ENCODE data around the gene YKT6. TPM values are rescaled to one million over a fixed set of nuclear protein-coding genes. Genes with fewer than 3 reads are reported as not detected.

The YKT6 gene
- total RNA-seq, 1 donor from 2014 or later = 178 TPM

GRCh38 chr7:44257213-44257612 lies 56.4 kb downstream of the YKT6 start:
- H3K36me3 Mint-ChIP-seq (ENCODE audit: unreplicated experiment) = peaks cover 4% of the 10 kb centered on the region
- peaks cover 25% of the 10 kb centered on the region for H3K27me3 Mint-ChIP-seq (ENCODE audit: unreplicated experiment)
- no peak overlapping the region for H3K27ac Mint-ChIP-seq (ENCODE audit: unreplicated experiment)

GRCh38 chr7:44257618-44258422 lies 57.0 kb downstream of the YKT6 start:
- H3K9me3 Mint-ChIP-seq (ENCODE audit: unreplicated experiment) = peaks cover 15% of the 10 kb centered on the region
- DNase-seq = peak; percentile 55
- H3K4me1 Mint-ChIP-seq (ENCODE audit: low read depth, unreplicated experiment) = peaks cover 47% of the 10 kb centered on the region
- H3K27me3 Mint-ChIP-seq (ENCODE audit: unreplicated experiment) = peaks cover 25% of the 10 kb centered on the region
- peaks cover 4% of the 10 kb centered on the region for H3K36me3 Mint-ChIP-seq (ENCODE audit: unreplicated experiment)
- peak overlapping the region; percentile 79 for H3K27ac Mint-ChIP-seq (ENCODE audit: unreplicated experiment)
- peak overlapping the region; percentile 43 for H3K4me3 Mint-ChIP-seq (ENCODE audit: unreplicated experiment)
- TF ChIP-seq CTCF (IDR thresholded peaks at IDR 0.05; ENCODE audit: partially characterized antibody, unreplicated experiment) = no peak

More at GRCh38 chr7:44257213-44257612, 56.4 kb downstream of the YKT6 start:
- no peak overlapping the region for H3K4me3 Mint-ChIP-seq (ENCODE audit: unreplicated experiment)
- no peak for TF ChIP-seq CTCF (IDR thresholded peaks at IDR 0.05; ENCODE audit: partially characterized antibody, unreplicated experiment)
- DNase-seq = no peak
- H3K9me3 Mint-ChIP-seq (ENCODE audit: unreplicated experiment) = peaks cover 16% of the 10 kb centered on the region
- H3K4me1 Mint-ChIP-seq (ENCODE audit: low read depth, unreplicated experiment) = peaks cover 42% of the 10 kb centered on the region

- peak overlapping the region; percentile 79 for H3K27ac Mint-ChIP-seq (ENCODE audit: unreplicated experiment)
- no peak for DNase-seq
- peak overlapping the region; percentile 43 for H3K4me3 Mint-ChIP-seq (ENCODE audit: unreplicated experiment)
- H3K36me3 Mint-ChIP-seq (ENCODE audit: unreplicated experiment) = peaks cover 4% of the 10 kb centered on the region
- TF ChIP-seq CTCF (IDR thresholded peaks at IDR 0.05; ENCODE audit: partially characterized antibody, unreplicated experiment) = no peak
- H3K9me3 Mint-ChIP-seq (ENCODE audit: unreplicated experiment) = peaks cover 12% of the 10 kb centered on the region
- H3K4me1 Mint-ChIP-seq (ENCODE audit: low read depth, unreplicated experiment) = peaks cover 48% of the 10 kb centered on the region
- H3K27me3 Mint-ChIP-seq (ENCODE audit: unreplicated experiment) = peaks cover 24% of the 10 kb centered on the region
These were observed 57.6 kb downstream of the YKT6 start for GRCh38 chr7:44258423-44258760.

GRCh38 chr7:44258865-44259546 lies 58.2 kb downstream of the YKT6 start:
- no peak for TF ChIP-seq CTCF (IDR thresholded peaks at IDR 0.05; ENCODE audit: partially characterized antibody, unreplicated experiment)
- peaks cover 19% of the 10 kb centered on the region for H3K27me3 Mint-ChIP-seq (ENCODE audit: unreplicated experiment)
- no peak overlapping the region for H3K27ac Mint-ChIP-seq (ENCODE audit: unreplicated experiment)
- H3K9me3 Mint-ChIP-seq (ENCODE audit: unreplicated experiment) = peaks cover 8% of the 10 kb centered on the region
- peaks cover 4% of the 10 kb centered on the region for H3K36me3 Mint-ChIP-seq (ENCODE audit: unreplicated experiment)
- no peak for DNase-seq
- H3K4me3 Mint-ChIP-seq (ENCODE audit: unreplicated experiment) = no peak overlapping the region
- H3K4me1 Mint-ChIP-seq (ENCODE audit: low read depth, unreplicated experiment) = peaks cover 50% of the 10 kb centered on the region

All from glutamatergic neuron (in vitro differentiated cells).